SK-N-SH (cell line): ENCODE data around the gene KCNA5.

ENCODE experiments used
- CTCF ChIP-seq: fragments of 200-600 bp; sonication (generic); IDR thresholded peaks from 2 replicates; pipeline ENCODE4 v1.6.1; 2017; ENCODE audit warnings: antibody characterized with exemption, mild to moderate bottlenecking, moderate library complexity
- NRF1 ChIP-seq: IDR thresholded peaks from 2 replicates; pipeline ENCODE4 v1.6.1; 2012; ENCODE audit warnings: low read depth, mild to moderate bottlenecking, low read length
- RAD21 ChIP-seq: IDR thresholded peaks from 2 replicates; pipeline ENCODE4 v1.6.1; 2012; ENCODE audit warnings: mild to moderate bottlenecking, low read length
- REST ChIP-seq: IDR thresholded peaks from 2 replicates; pipeline ENCODE4 v1.6.1; 2012; ENCODE audit warnings: mild to moderate bottlenecking, low read depth, low read length, moderate library complexity
- TAF1 ChIP-seq: IDR thresholded peaks from 2 replicates; pipeline ENCODE4 v1.6.1; 2012; ENCODE audit warnings: low read depth, mild to moderate bottlenecking, low read length, moderate library complexity, borderline replicate concordance

GRCh38 chr12:5015711-5016492 lies 27.8 kb upstream of the KCNA5 start:
- TF ChIP-seq CTCF (no peak), TAF1 (no peak), RAD21 (no peak), NRF1 (no peak), REST (no peak)
